HG02678 (cell line): ENCODE measurements around the gene LOXL4.
"Not testable (repeated sequence)": the region's sequence is repeated elsewhere in the genome, so short reads cannot be mapped to it uniquely, and the experiment has no call there.

Experiments used
- ATAC-seq: cut with Tn5 transposase; IDR thresholded peaks from one replicate; pipeline ENCODE4 v1.9.1; 2021; ENCODE audit warnings: mild to moderate bottlenecking, moderate library complexity; ENCODE audit not compliant: unreplicated experiment

Gene LOXL4

DNA sequence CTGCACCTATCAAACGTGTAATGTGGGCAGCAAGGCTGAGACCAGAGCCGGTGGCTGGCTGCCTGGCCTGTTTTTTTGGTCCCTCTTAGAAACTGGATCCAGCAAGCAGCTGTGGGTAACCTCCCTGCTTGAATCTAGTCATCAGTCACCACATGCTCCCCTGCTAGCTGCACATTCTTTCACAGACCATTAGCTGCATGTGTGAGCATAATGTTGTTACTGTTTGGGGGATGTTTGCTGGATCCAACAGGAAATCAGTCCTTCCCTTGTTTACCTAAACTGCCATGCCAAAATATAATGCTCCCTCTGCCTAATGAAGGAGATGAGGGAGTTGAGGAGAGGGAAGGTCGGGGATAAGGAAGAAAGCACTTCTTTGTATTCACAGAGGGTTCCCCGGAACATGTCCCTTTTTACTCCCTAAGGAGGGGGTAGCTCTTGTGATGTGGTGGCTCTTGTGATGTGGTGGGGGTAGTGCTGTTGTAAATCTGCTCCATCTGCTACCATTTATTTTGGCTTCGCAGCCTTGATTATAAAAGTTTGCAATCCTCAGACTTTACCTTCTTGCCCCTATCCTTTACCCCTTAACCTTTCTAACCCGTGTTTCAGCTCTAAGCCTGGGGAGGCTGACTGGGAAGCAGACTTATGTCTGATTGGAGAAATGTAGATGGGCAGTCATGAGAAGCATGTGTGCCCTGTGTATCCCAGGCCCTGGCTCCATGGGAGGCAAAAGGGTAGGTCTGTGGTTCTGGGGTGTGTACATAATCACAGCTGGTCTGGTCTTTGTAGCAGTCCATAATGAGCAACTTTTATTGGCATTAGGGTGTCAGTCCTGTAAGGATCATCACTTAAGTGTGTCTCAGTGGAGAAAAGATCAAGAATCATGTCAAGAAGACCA is 20.8 kb downstream of the LOXL4 start:
- ATAC-seq = no peak

DNA sequence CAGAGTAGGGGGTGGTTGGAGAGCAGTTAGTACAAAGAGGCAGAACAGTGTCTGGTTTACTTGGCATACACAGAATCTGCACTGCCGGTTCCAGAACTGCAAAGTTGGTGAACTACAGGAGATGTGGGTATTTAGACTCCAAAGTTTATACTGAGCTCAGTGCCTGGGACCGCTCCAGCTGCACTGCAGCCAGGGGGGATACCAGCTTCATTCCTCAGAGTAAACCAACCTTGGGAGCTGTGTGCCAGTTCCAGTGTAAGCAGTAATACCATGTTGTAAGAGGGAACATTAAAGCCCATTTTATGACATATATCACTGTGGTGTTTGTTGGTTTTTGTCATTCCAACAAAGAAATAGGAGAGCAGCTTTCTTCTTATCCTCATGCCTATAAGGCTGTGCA is 23.4 kb downstream of the LOXL4 start:
- ATAC-seq = no peak

DNA sequence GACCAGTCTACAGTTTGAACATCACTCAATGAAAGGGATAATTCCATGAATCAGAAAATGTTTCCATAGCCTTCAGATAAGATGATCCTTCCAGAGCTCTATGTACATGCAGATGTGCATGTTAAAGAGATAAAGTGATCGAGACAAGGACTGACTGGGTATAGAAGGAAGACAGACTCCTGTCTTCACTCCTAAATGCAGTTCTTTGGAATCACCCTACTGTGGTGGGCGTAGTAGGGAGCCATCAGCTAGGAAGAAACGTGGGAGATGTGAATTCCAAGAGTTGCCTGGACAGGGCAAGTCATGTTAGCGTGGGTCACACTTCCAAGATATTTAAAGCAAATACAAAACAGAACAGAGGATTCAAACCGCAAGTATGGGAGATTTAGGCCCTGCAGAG is 23.9 kb downstream of the LOXL4 start:
- no peak for ATAC-seq

DNA sequence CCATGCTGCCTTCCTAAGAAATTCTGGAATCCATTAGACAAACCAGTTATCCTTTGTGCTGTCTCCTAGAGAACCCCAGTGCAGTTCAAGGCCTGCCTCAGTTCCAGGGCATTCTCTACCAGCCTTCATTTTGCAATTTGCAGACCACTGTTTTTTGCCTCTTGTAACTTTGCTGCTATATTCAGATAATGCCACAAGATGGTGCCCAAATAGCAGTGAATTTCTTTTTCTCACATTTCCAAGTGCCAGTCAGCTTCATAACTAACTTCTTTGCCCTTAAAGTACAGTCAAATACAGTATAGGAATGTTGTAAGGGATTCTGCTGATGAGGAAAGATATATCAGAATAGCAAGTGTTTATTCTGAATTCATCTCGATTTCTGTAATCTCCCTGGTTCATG is 25.2 kb downstream of the LOXL4 start:
- no peak for ATAC-seq

DNA sequence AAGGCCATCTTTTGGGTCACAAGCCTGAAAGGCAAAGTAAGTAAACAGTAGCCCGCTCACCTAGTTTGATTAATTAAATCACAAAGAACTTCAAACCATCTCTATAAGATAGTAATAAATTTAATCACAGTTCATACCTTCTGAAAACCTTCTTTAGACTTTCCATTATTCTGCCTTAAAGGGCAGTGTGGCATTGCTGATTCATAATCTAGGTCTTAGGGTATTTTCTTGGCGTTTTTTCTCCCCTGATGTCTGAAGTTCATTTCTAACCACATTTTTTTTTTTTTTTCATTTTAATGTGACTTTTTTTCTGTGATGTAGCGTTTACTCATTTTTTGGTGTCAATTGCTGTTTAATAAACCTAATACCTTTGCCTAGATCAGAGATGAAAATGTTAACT is 27.5 kb downstream of the LOXL4 start:
- no peak for ATAC-seq

DNA sequence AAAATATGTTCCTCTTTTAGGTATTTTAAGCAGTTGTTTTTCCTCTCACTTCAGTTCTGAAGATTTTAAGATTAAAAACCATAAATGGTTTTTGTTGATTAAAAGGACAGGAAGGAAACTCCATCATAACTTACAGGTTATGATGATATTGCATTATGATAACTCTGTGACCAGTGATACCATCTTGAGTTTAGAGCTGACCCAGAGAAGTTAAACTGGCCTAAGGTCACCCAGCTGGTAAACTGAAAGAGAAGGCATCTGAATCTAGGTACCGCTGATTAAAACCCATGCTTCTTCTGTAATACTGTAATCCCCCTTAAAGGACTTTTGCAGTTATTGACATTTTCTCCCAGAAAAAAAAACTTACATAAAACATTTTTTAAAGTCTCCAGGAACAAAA is 29.6 kb downstream of the LOXL4 start:
- no peak for ATAC-seq

DNA sequence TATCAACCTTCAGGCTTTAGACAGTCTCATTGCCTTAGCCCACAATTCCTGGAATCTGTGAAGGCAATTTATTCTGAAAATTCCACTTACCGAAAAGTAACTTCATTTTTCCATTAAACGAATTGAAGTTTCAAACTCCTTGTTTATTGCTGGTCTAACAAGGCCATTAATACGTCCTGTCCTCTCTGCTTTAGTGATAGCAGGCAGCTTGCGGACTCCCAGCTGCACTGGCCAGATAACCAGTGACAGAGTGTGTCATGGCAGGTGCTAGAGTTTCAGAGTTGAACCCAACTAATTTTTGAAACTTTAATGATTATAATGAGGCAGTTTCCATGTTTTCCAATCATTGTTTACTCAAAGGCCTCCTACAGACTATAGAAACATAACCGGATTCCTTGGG is 31.1 kb downstream of the LOXL4 start:
- ATAC-seq = no peak

DNA sequence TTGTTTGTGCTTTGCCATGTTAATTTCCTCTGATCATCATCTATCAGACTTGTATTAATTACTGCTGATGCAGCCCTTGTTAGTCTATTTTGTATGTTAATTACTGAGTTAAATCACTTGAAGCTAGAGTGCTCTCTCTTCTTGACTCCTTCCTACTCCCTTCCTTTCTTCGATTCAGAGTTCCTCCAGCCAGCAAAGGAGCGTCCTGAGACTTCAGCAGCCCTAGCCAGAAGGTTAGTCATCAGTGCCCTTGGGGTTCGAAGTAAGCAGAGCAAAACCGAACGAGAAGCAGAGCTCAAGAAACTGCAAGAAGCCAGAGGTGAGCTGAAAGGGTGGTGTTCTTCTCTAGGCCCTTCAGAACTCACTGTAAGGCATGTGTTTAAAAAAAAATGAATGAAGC is 32.1 kb downstream of the LOXL4 start:
- no peak for ATAC-seq

DNA sequence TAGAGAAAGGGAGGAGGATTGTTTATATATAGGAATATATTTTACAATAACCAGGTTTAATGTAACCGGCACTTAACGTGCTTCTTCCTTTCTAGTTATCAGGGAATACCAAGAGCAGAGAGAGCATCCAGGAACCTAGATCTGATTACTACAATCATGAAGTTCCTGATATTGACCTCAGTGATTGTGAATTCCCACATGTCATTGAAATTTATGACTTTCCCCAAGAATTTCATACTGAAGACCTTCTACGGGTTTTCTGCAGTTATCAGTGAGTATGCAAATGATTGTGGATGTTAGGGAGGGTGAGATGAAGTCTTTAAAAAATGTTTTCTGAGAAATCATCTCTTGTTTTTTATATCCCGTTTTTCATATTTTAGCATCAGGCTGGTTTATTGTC is 36.6 kb downstream of the LOXL4 start:
- ATAC-seq = no peak

DNA sequence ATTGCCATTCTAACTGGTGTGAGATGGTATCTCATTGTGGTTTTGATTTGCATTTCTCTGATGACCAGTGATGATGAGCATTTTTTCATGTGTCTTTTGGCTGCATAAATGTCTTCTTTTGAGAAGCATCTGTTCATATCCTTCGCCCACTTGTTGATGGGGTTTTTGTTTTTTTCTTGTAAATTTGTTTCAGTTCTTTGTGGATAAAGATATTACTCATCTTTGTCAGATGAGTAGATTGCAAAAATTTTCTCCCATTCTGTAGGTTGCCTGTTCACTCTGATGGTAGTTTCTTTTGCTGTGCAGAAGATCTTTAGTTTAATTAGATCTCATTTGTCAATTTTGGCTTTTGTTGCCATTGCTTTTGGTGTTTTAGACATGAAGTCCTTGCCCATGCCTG is 39.7 kb downstream of the LOXL4 start:
- peak; percentile 39 for ATAC-seq

DNA sequence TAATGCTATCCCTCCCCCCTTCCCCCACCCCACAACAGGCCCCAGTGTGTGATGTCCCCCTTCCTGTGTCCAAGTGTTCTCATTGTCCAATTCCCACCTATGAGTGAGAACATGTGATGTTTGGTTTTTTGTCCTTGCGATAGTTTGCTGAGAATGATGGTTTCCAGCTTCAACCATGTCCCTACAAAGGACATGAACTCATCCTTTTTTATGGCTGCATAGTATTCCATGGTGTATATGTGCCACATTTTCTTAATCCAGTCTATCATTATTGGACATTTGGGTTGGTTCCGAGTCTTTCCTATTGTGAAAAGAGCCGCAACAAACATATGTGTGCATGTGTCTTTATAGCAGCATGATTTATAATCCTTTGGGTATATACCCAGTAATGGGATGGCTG is 40.3 kb downstream of the LOXL4 start:
- not testable (repeated sequence) for ATAC-seq

DNA sequence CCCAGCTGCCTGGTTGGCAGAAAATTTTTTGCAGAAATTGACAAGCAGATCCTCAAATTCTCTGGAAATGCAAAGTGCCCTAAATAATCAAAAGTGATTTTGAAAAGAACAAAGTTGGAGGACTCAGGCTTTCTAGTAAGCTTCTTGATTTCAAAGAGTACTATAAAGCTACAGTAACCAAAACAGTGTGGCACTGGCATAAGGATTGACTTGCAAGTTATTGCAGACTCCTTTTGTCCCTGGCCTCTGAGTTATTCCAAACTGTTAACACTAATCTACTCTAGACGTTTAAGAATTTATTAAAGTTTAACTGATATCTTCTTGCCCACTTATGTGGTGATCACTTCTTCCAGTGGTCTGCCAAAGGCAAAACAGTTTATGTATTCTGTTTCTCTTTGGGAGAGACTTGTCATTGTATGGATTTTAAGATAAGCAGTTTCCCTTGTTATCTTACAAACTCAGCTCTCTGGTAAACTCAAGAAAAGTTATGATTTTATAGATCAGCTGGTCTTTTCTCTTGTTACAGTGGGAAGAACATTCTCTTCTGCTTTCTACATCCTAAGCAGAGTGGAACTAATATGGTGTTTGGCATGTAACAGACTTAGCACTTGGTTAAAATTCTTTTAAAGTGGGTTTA is 41.4 kb downstream of the LOXL4 start:
- no peak for ATAC-seq

DNA sequence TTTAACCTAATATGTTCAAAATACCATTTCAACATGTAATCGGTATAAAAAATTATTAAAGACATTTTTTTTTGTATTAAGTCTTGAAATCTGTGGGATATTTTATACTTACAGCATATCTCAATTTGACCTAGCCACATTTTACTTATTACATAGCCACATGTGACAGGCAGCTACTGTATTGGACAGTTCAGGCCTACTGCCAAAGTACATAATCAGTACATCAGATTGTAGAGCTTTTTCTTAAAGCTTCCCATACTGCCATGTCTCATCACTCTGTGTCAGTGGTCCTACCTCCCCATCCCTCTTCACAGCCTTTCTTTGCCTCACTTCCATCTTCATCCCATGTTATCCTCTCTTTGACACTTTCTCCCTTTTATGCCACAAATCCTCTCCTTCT is 43.0 kb downstream of the LOXL4 start:
- ATAC-seq = no peak

DNA sequence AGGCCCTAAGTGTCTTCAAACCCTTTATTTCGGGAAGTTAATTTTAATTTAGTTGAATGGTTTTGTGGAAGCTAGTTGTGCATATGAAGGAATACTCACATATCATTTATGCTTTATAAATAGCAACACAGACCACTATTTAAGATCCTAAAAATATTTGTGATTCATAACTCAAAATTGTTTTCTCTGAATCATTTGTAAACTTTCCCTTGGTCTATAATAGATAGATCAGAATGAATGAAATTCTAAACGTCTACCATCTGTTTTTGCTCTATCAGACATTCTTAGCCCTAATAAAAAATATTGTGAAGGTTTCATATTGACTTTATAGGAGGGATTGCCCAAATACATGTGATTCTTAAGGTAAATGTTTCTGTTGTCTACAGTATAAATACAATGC is 43.5 kb downstream of the LOXL4 start:
- ATAC-seq = no peak

DNA sequence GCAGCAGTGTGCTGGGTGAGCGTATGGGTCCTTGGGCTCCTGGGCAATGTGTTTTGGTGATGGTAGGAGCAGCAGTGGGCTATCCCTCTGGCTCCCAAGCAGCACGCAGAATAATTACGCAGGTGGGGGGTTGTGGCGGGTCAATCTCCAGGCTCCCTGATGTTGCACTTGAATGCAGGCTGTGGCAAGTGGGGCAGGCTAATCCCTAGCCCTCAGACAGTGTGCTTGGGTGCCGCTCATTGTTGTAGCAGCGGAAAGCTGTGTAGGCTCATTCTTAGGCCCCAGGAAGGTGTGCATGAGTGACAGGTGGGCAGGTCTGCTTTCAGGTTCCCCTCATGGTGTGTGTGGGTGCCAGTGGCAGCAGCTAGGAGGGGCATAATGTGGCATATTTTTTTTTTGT is 44.1 kb downstream of the LOXL4 start:
- ATAC-seq = no peak

DNA sequence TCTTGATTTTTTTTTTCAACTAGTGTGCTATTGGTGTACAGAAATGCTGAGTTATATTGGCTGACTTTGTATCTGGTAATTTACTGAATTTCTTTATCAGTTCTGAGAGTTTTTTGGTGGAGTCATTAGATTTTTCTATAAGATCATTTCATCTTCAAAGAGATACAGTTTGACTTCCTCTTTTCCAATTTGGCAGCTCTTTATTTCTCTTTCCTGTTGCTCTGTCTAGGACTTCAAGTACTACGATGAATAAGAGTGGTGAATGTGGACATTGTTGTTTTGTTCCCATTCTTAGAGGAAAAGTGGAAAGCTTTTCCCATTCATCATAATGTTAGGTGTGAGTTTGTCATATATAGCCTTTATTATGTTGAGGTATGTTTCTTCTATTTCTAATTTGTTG is 50.2 kb downstream of the LOXL4 start:
- no peak for ATAC-seq

DNA sequence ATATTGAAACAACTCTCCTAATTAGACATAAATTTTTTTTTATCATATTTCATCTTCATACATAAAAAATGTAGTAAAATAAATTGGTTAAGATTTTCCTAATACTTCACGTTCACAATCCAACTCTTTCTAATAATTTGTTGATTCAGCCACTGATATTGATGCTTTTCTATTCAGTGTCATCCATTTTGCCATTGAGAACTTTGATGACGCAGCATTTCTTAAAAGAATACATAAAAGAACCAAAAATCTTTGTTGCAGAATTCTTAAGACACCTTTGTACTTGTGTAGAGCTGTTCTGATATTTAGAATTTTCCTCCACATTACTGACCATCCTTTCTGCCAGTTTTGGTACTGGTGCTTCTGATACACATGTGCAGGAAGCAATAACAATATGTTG is 52.6 kb downstream of the LOXL4 start:
- ATAC-seq = no peak

DNA sequence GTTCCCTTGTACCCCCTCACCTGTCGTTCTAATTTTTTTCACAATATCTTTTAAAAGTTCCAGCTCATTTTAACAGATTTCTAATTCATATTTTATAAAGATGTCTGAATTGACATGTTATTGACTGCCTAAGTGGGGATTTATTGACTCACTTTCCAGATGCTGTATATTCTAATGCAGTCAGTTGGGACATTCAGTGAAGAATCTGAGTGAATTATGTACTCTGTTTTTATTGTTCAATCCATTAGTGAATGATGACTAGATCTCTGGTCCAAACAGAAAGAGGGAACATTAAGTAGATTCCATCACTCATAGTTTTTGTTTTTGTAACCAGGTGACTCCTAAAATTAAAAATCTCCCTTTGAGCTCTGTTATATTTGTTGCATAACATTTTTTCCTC is 54.3 kb downstream of the LOXL4 start:
- no peak for ATAC-seq

DNA sequence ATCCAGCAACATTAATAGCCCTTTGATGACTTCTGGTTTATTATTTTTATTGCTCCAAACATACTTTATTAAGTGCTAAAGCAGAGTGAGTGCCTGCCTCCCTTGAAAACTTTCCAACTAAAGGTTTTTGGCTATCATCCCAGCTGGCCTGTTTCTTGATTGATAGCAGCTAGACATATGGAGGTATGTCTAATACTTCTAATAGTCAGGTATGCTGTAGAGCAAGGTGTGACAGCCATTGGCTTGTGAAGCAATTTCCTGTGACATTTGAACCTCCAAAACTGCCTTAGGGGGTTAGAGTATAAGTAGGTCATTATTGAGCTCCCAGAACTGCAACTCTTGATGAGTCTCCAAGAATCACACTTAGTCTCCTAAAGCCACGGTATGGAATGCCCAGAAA is 55.8 kb downstream of the LOXL4 start:
- ATAC-seq = no peak

DNA sequence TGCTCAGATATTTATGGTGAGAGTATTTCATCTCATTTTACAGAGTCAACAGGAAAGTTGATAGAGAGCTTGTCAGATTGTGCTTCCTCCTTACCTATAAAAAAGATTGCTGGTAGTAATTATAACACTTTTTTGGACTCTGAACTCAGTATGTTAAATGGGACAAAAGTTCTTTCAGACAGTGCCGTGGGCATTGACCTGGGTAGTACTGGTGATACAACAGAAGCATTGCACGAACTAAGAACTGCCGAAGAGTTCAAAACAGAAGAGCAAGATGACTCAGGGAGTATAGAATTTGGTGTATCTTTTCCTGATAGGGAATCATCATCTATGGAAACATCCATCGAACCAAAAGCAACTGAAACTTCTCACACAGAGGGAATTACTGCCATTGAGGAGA is 58.6 kb downstream of the LOXL4 start:
- ATAC-seq = no peak

DNA sequence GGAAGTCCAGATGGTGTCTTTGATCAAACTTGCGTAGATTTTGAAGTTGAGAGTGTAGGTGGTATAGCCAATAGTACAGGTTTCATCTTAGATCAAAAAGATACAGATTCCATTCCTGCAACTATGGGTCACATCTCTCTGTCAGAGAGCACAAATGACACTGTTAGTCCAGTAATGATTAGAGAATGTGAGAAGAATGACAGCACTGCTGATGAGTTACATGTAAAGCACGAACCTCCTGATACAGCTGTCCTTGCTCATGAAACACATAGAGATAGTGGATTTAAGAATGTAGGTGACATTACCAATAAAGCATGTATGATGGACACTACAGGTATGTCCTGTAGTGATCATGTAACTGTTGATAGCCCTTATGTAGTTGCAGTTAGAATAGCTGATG is 59.1 kb downstream of the LOXL4 start:
- no peak for ATAC-seq

DNA sequence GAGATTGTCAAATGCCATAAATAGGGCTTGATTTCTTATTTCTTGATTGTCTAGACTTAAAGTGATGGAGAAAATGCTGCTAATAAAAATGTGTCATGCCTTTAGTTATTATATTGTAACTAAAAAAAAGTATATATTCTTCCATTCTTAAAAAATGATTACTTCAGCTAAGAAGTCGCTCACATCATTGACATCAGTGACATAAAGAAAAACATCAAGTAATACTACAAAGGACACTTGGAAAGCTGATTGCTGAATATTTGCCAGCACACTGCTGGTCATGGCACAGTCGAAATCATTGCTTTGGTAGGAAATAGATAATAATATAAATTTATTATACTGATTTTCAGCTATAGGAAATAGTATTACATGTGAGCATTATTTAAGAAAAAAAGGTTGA is 62.6 kb downstream of the LOXL4 start:
- ATAC-seq = no peak

DNA sequence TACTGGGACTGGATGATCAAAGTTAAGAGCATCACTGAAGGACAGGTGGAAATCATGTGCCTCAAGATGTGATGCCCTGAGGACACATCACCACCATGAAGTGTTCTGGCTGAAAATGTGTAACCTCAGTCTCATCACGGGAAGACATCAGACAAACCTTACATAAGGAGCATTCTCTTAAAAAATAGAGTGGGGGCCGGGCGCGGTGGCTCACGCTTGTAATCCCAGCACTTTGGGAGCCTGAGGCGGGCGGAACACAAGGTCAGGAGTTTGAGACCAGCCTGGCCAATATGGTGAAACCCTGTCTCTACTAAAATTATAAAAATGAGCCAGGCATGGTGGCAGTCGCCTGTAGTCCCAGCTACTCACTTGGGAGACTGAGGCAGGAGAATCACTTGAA is 65.6 kb downstream of the LOXL4 start:
- no peak for ATAC-seq
